Fibroblast of mammary gland (primary cell): ENCODE measurements around the gene NUP42.

ENCODE experiments used
- DNase-seq: peaks from one replicate; pipeline ENCODE4 v3.0.0-alpha.2; 2010; ENCODE audit warnings: low read depth
- H3K4me3 ChIP-seq: 2 replicates; pipeline ENCODE4 v1.5.1; 2011; ENCODE audit warnings: low read depth, mild to moderate bottlenecking, low read length, moderate library complexity; ENCODE audit not compliant: control insufficient read depth
- CTCF ChIP-seq: conservative IDR thresholded peaks from 2 replicates; pipeline ENCODE4 v1.5.1; 2011; ENCODE audit warnings: low read depth, low read length, inconsistent platforms; ENCODE audit not compliant: control insufficient read depth, insufficient read depth

The NUP42 gene

GRCh38 chr7:23228412-23228811 is 46.6 kb downstream of the NUP42 start:
- no peak for DNase-seq
- no peak overlapping the region for H3K4me3 ChIP-seq
- TF ChIP-seq CTCF, result no peak

GRCh38 chr7:23230641-23231101 is 48.8 kb downstream of the NUP42 start:
- TF ChIP-seq CTCF, result no peak
- no peak for DNase-seq

GRCh38 chr7:23232966-23233365 is 51.1 kb downstream of the NUP42 start:
- H3K4me3 ChIP-seq, result no peak overlapping the region
- TF ChIP-seq CTCF, result no peak
- DNase-seq, result no peak

More at GRCh38 chr7:23230641-23231101, 48.8 kb downstream of the NUP42 start:
- no peak overlapping the region for H3K4me3 ChIP-seq

GRCh38 chr7:23234569-23235296 is 52.9 kb downstream of the NUP42 start:
- TF ChIP-seq CTCF, result no peak
- no peak overlapping the region for H3K4me3 ChIP-seq

GRCh38 chr7:23235813-23236221 is 54.0 kb downstream of the NUP42 start:
- H3K4me3 ChIP-seq, result no peak overlapping the region
- DNase-seq, result peak; percentile 98
- TF ChIP-seq CTCF, result no peak

More at GRCh38 chr7:23234569-23235296, 52.9 kb downstream of the NUP42 start:
- peak; percentile 10 for DNase-seq

GRCh38 chr7:23237000-23237399 is 55.2 kb downstream of the NUP42 start:
- DNase-seq, result no peak
- no peak for TF ChIP-seq CTCF
- no peak overlapping the region for H3K4me3 ChIP-seq
